Measurements from ENCODE around the gene C10orf90. TPM values are rescaled to one million over a fixed set of nuclear protein-coding genes. Genes with fewer than 3 reads are reported as not detected.

The C10orf90 gene
- total RNA-seq, 2 experiments from 2014 or later = not detected

- CTCF ChIA-PET = no interaction called here
These were observed 75.3 kb downstream of the C10orf90 start for GRCh38 chr10:126595160-126595559.

GRCh38 chr10:126593968-126594701 is 76.4 kb downstream of the C10orf90 start:
- ATAC-seq (no peak), DNase-seq (no peak)
- Mint-ChIP-seq H3K4me3 (no peak overlapping the region), H3K36me3 (ENCODE audit: low read depth) (no peaks in the 10 kb centered on the region), H3K9me3 (ENCODE audit: low read depth) (no peaks in the 10 kb centered on the region), H3K27me3 (peaks cover 2% of the 10 kb centered on the region), H3K4me1 (no peaks in the 10 kb centered on the region), H3K27ac (no peak overlapping the region)
- ChIA-PET CTCF (no interaction called here), POLR2A (no interaction called here)
- intact Hi-C loops (cut with DNase I, micrococcal nuclease) = no loop called here

More at GRCh38 chr10:126595160-126595559, 75.3 kb downstream of the C10orf90 start:
- ATAC-seq (no peak), DNase-seq (no peak)
- H3K9me3 Mint-ChIP-seq (ENCODE audit: low read depth) = no peaks in the 10 kb centered on the region
- no peak overlapping the region for H3K4me3 Mint-ChIP-seq
- H3K4me1 Mint-ChIP-seq = no peaks in the 10 kb centered on the region
- peaks cover 2% of the 10 kb centered on the region for H3K27me3 Mint-ChIP-seq
- no peak overlapping the region for H3K27ac Mint-ChIP-seq
- H3K36me3 Mint-ChIP-seq (ENCODE audit: low read depth) = no peaks in the 10 kb centered on the region
- intact Hi-C loops (cut with DNase I, micrococcal nuclease) = loop anchor here in 1 of 2 experiments (5.0 kb wide), 1 partner anchor 613 kb away; no protein-coding TSS in a partner anchor
- POLR2A ChIA-PET = no interaction called here

GRCh38 chr10:126592901-126593300 is 77.6 kb downstream of the C10orf90 start:
- no peak for DNase-seq
- POLR2A ChIA-PET = no interaction called here
- no peak for ATAC-seq
- intact Hi-C loops (cut with DNase I, micrococcal nuclease) = no loop called here
- CTCF ChIA-PET = interaction anchor here (0.7 kb wide), 1 partner anchor 123 kb away, joined by 3 read pairs; no protein-coding TSS in a partner anchor
- Mint-ChIP-seq H3K36me3 (ENCODE audit: low read depth) (no peaks in the 10 kb centered on the region), H3K4me1 (no peaks in the 10 kb centered on the region), H3K27ac (no peak overlapping the region), H3K9me3 (ENCODE audit: low read depth) (no peaks in the 10 kb centered on the region), H3K4me3 (no peak overlapping the region), H3K27me3 (peaks cover 2% of the 10 kb centered on the region)

- Mint-ChIP-seq H3K36me3 (ENCODE audit: low read depth) (no peaks in the 10 kb centered on the region), H3K27ac (no peak overlapping the region), H3K4me1 (no peaks in the 10 kb centered on the region), H3K4me3 (no peak overlapping the region), H3K9me3 (ENCODE audit: low read depth) (no peaks in the 10 kb centered on the region), H3K27me3 (peaks cover 4% of the 10 kb centered on the region)
- ATAC-seq (no peak), DNase-seq (no peak)
- CTCF ChIA-PET = no interaction called here
- POLR2A ChIA-PET = no interaction called here
- intact Hi-C loops (cut with DNase I, micrococcal nuclease) = no loop called here
These were observed 82.5 kb downstream of the C10orf90 start for GRCh38 chr10:126588024-126588423.

GRCh38 chr10:126586878-126587277 is 83.6 kb downstream of the C10orf90 start:
- no peaks in the 10 kb centered on the region for H3K9me3 Mint-ChIP-seq (ENCODE audit: low read depth)
- no peak overlapping the region for H3K27ac Mint-ChIP-seq
- ChIA-PET POLR2A (no interaction called here), CTCF (no interaction called here)
- no peaks in the 10 kb centered on the region for H3K4me1 Mint-ChIP-seq
- no peak for DNase-seq
- no peak for ATAC-seq
- H3K36me3 Mint-ChIP-seq (ENCODE audit: low read depth) = no peaks in the 10 kb centered on the region
- intact Hi-C loops (cut with DNase I, micrococcal nuclease) = no loop called here
- H3K4me3 Mint-ChIP-seq = no peak overlapping the region
- peaks cover 4% of the 10 kb centered on the region for H3K27me3 Mint-ChIP-seq

- Mint-ChIP-seq H3K36me3 (ENCODE audit: low read depth) (no peaks in the 10 kb centered on the region), H3K4me3 (no peak overlapping the region), H3K4me1 (no peaks in the 10 kb centered on the region), H3K27ac (no peak overlapping the region), H3K9me3 (ENCODE audit: low read depth) (no peaks in the 10 kb centered on the region), H3K27me3 (peaks cover 4% of the 10 kb centered on the region)
- ATAC-seq (no peak), DNase-seq (no peak)
- intact Hi-C loops (cut with DNase I, micrococcal nuclease) = no loop called here
- ChIA-PET POLR2A (no interaction called here), CTCF (no interaction called here)
These were observed 84.4 kb downstream of the C10orf90 start for GRCh38 chr10:126586128-126586527.

- Mint-ChIP-seq H3K9me3 (ENCODE audit: low read depth) (no peaks in the 10 kb centered on the region), H3K27me3 (peaks cover 5% of the 10 kb centered on the region), H3K27ac (no peak overlapping the region), H3K4me3 (no peak overlapping the region), H3K4me1 (no peaks in the 10 kb centered on the region), H3K36me3 (ENCODE audit: low read depth) (no peaks in the 10 kb centered on the region)
- no peak for ATAC-seq
- POLR2A ChIA-PET = no interaction called here
- DNase-seq = no peak
- CTCF ChIA-PET = no interaction called here
- intact Hi-C loops (cut with DNase I, micrococcal nuclease) = no loop called here
These were observed 85.1 kb downstream of the C10orf90 start for GRCh38 chr10:126585249-126586017.

- Mint-ChIP-seq H3K9me3 (ENCODE audit: low read depth) (no peaks in the 10 kb centered on the region), H3K27me3 (peaks cover 5% of the 10 kb centered on the region), H3K27ac (no peak overlapping the region), H3K36me3 (ENCODE audit: low read depth) (no peaks in the 10 kb centered on the region), H3K4me1 (no peaks in the 10 kb centered on the region), H3K4me3 (no peak overlapping the region)
- no peak for ATAC-seq
- intact Hi-C loops (cut with DNase I, micrococcal nuclease) = no loop called here
- DNase-seq = no peak
- ChIA-PET POLR2A (no interaction called here), CTCF (no interaction called here)
These were observed 85.7 kb downstream of the C10orf90 start for GRCh38 chr10:126584836-126585235.

- no peaks in the 10 kb centered on the region for H3K36me3 Mint-ChIP-seq (ENCODE audit: low read depth)
- POLR2A ChIA-PET = no interaction called here
These were observed 86.8 kb downstream of the C10orf90 start for GRCh38 chr10:126583552-126584200.

GRCh38 chr10:126581648-126582046 is 88.8 kb downstream of the C10orf90 start:
- Mint-ChIP-seq H3K27me3 (peaks cover 5% of the 10 kb centered on the region), H3K9me3 (ENCODE audit: low read depth) (no peaks in the 10 kb centered on the region), H3K4me1 (no peaks in the 10 kb centered on the region), H3K4me3 (no peak overlapping the region), H3K36me3 (ENCODE audit: low read depth) (no peaks in the 10 kb centered on the region), H3K27ac (no peak overlapping the region)
- CTCF ChIA-PET = no interaction called here
- DNase-seq (no peak), ATAC-seq (no peak)
- intact Hi-C loops (cut with DNase I, micrococcal nuclease) = no loop called here
- POLR2A ChIA-PET = no interaction called here

More at GRCh38 chr10:126583552-126584200, 86.8 kb downstream of the C10orf90 start:
- no peak overlapping the region for H3K27ac Mint-ChIP-seq
- CTCF ChIA-PET = no interaction called here
- no peaks in the 10 kb centered on the region for H3K9me3 Mint-ChIP-seq (ENCODE audit: low read depth)
- H3K4me3 Mint-ChIP-seq = no peak overlapping the region
- intact Hi-C loops (cut with DNase I, micrococcal nuclease) = no loop called here
- no peak for ATAC-seq
- H3K4me1 Mint-ChIP-seq = no peaks in the 10 kb centered on the region
- no peak for DNase-seq
- H3K27me3 Mint-ChIP-seq = peaks cover 5% of the 10 kb centered on the region

- intact Hi-C loops (cut with DNase I, micrococcal nuclease) = no loop called here
- DNase-seq (no peak), ATAC-seq (no peak)
- Mint-ChIP-seq H3K9me3 (ENCODE audit: low read depth) (no peaks in the 10 kb centered on the region), H3K4me1 (no peaks in the 10 kb centered on the region), H3K4me3 (no peak overlapping the region), H3K36me3 (ENCODE audit: low read depth) (no peaks in the 10 kb centered on the region), H3K27ac (no peak overlapping the region), H3K27me3 (peaks cover 5% of the 10 kb centered on the region)
- POLR2A ChIA-PET = no interaction called here
- CTCF ChIA-PET = no interaction called here
These were observed 89.4 kb downstream of the C10orf90 start for GRCh38 chr10:126580873-126581647.
